ENCODE results near the gene EML6. TPM values are rescaled to one million over a fixed set of nuclear protein-coding genes. Genes with fewer than 3 reads are reported as not detected.

Gene EML6
- total and polyA plus RNA-seq, 2 of the 13 experiments (the other 11 are each of a cell fraction or from before 2014, with no cell fraction given), result 17.2 to 32.4 TPM

- no peaks in the 10 kb centered on the region for H3K9me3 ChIP-seq (ENCODE audit: low read length)
- 100% methylated on average over 2 of the region's 2 CpGs for WGBS (ENCODE audit: low lambda C conversion rate)
- no peaks in the 10 kb centered on the region for H4K20me1 ChIP-seq (ENCODE audit: insufficient read depth, low read length)
- H3K9ac ChIP-seq (ENCODE audit: insufficient read depth, low read depth, low read length), result no peak overlapping the region
- H2AFZ ChIP-seq (ENCODE audit: low read length), result no peak overlapping the region
- H3K79me2 ChIP-seq (ENCODE audit: insufficient read depth, low read length), result peaks cover 10% of the 10 kb centered on the region
- no peaks in the 10 kb centered on the region for H3K27me3 ChIP-seq (ENCODE audit: control insufficient read depth in 1 of 2, insufficient read depth in 2 of 2, low read length in 2 of 2)
- no peaks in the 10 kb centered on the region for H3K4me1 ChIP-seq (ENCODE audit: insufficient read depth, low read length)
- in situ Hi-C loops (cut with HindIII; ENCODE audit: extremely low pct_ligation_motif_present, low pct_unique_long_range_greater_than_20kb) (no loop called here), intact Hi-C loops (cut with micrococcal nuclease; ENCODE audit: unreplicated experiment) (no loop called here)
- ATAC-seq (no peak), DNase-seq (ENCODE audit: low spot score) (no peak), FAIRE-seq (no peak)
- no peak overlapping the region for H3K4me2 ChIP-seq (ENCODE audit: low read depth, low read length)
- ChIA-PET POLR2A (no interaction called here), CTCF (ENCODE audit: low intra/inter-chr PET ratio, low total read pairs) (no interaction called here)
- no TSS peak for BruUV-seq (replicated peaks)
- H3K4me3 ChIP-seq (replicated peaks in 1 of 3; ENCODE audit: insufficient read depth in 1 of 3, low read depth in 2 of 3, low read length in 3 of 3), result no peak overlapping the region
- TF ChIP-seq, protein P1, sequence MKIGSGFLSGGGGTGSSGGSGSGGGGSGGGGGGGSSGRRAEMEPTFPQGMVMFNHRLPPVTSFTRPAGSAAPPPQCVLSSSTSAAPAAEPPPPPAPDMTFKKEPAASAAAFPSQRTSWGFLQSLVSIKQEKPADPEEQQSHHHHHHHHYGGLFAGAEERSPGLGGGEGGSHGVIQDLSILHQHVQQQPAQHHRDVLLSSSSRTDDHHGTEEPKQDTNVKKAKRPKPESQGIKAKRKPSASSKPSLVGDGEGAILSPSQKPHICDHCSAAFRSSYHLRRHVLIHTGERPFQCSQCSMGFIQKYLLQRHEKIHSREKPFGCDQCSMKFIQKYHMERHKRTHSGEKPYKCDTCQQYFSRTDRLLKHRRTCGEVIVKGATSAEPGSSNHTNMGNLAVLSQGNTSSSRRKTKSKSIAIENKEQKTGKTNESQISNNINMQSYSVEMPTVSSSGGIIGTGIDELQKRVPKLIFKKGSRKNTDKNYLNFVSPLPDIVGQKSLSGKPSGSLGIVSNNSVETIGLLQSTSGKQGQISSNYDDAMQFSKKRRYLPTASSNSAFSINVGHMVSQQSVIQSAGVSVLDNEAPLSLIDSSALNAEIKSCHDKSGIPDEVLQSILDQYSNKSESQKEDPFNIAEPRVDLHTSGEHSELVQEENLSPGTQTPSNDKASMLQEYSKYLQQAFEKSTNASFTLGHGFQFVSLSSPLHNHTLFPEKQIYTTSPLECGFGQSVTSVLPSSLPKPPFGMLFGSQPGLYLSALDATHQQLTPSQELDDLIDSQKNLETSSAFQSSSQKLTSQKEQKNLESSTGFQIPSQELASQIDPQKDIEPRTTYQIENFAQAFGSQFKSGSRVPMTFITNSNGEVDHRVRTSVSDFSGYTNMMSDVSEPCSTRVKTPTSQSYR (CRISPR knock-in tag; IDR thresholded peaks at IDR 0.05; ENCODE audit: borderline replicate concordance), result no peak
- TF ChIP-seq ZNF230 (CRISPR knock-in tag; IDR thresholded peaks at IDR 0.05) (no peak), GPBP1L1 (CRISPR knock-in tag; IDR thresholded peaks at IDR 0.05) (no peak), CREB3 (CRISPR knock-in tag; IDR thresholded peaks at IDR 0.05) (no peak), RORA (CRISPR knock-in tag; IDR thresholded peaks at IDR 0.05) (no peak), ETV5 (CRISPR knock-in tag; IDR thresholded peaks at IDR 0.05; ENCODE audit: borderline replicate concordance) (no peak), KDM2A (CRISPR knock-in tag; IDR thresholded peaks at IDR 0.05; ENCODE audit: borderline replicate concordance, low read depth) (no peak), LCORL (IDR thresholded peaks at IDR 0.05) (no peak), LCORL (CRISPR knock-in tag; IDR thresholded peaks at IDR 0.05) (no peak), KDM5A (IDR thresholded peaks at IDR 0.05; ENCODE audit: borderline replicate concordance, low read length) (no peak), ZNF597 (CRISPR knock-in tag; IDR thresholded peaks at IDR 0.05) (no peak)
- TF ChIP-seq, protein P2, sequence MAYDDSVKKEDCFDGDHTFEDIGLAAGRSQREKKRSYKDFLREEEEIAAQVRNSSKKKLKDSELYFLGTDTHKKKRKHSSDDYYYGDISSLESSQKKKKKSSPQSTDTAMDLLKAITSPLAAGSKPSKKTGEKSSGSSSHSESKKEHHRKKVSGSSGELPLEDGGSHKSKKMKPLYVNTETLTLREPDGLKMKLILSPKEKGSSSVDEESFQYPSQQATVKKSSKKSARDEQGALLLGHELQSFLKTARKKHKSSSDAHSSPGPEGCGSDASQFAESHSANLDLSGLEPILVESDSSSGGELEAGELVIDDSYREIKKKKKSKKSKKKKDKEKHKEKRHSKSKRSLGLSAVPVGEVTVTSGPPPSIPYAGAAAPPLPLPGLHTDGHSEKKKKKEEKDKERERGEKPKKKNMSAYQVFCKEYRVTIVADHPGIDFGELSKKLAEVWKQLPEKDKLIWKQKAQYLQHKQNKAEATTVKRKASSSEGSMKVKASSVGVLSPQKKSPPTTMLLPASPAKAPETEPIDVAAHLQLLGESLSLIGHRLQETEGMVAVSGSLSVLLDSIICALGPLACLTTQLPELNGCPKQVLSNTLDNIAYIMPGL (CRISPR knock-in tag; IDR thresholded peaks at IDR 0.05; ENCODE audit: borderline replicate concordance in 1 of 2, low read depth in 1 of 2), result no peak
- no peak overlapping the region for H3K27ac ChIP-seq (ENCODE audit: extremely low read length, insufficient read depth, low read length)
- peaks cover 9 to 56% of the 10 kb centered on the region in 2 experiments for H3K36me3 ChIP-seq (replicated peaks in 1 of 2; ENCODE audit: control insufficient read depth in 1 of 2, insufficient read depth in 2 of 2, low read length in 2 of 2)
These were observed 257.9 kb downstream of the EML6 start for GRCh38 chr2:54981385-54981784.
